ENCODE measurements around the gene DLGAP1. TPM values are rescaled to one million over a fixed set of nuclear protein-coding genes. Genes with fewer than 3 reads are reported as not detected.

The DLGAP1 gene
- total RNA-seq, 1 donor from 2014 or later, result 3.2 TPM

DNA sequence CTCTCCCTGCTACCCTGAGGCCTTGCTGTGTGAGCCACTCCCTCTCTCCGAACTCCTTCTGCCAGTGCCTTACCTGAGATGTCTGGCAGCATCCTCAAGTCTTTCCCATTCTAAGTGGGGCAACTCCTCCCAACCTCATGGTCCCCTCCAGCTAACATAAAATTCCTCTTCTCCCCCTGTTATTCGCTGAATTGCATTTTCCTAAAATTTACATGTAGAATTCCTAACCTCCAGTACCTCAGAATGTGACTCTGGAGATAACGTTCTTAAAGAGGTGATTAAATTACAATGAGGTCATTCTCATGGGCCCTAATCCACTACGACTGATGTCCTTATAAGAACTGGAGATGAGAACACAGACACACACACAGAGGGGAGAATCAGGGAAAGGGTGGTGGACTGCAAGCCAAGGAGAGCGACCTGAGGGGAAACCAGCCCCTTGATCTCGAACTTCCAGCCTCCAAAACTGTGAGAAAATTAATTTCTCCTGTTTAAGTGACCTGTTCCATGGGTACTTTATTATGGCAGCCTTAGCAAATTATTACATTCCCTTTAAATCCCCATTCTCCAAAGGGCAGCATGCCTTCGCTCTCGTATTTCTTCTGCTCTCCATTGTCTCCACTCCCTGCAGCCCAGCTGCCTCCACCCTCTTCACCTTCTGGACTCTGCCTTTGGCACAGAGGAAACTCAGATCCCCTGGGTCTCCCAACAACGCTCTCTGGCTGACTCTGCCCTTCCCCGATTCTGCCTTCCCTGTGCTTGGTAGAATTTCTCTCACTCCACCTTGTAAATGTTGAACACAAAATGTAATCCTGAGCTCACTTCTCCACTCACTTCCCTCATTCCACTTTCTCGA lies 934.6 kb downstream of the DLGAP1 start:
- Histone ChIP-seq H3K36me3 (no peaks in the 10 kb centered on the region), H3K4me1 (no peaks in the 10 kb centered on the region), H3K27me3 (no peaks in the 10 kb centered on the region), H3K27ac (no peak overlapping the region), H3K4me3 (no peak overlapping the region), H3K9me3 (peaks cover 7% of the 10 kb centered on the region)
- no peak for DNase-seq (ENCODE audit: extremely low spot score in 2 of 2)
- intact Hi-C loops (cut with DNase I), result no loop called here
- TF ChIP-seq, protein P1, sequence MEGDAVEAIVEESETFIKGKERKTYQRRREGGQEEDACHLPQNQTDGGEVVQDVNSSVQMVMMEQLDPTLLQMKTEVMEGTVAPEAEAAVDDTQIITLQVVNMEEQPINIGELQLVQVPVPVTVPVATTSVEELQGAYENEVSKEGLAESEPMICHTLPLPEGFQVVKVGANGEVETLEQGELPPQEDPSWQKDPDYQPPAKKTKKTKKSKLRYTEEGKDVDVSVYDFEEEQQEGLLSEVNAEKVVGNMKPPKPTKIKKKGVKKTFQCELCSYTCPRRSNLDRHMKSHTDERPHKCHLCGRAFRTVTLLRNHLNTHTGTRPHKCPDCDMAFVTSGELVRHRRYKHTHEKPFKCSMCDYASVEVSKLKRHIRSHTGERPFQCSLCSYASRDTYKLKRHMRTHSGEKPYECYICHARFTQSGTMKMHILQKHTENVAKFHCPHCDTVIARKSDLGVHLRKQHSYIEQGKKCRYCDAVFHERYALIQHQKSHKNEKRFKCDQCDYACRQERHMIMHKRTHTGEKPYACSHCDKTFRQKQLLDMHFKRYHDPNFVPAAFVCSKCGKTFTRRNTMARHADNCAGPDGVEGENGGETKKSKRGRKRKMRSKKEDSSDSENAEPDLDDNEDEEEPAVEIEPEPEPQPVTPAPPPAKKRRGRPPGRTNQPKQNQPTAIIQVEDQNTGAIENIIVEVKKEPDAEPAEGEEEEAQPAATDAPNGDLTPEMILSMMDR (IDR thresholded peaks at IDR 0.05), result no peak
- TF ChIP-seq POLR2A (IDR thresholded peaks at IDR 0.05), result no peak
- no peak for TF ChIP-seq POLR2AphosphoS5 (IDR thresholded peaks at IDR 0.05; ENCODE audit: insufficient read depth in 1 of 2, low read depth in 1 of 2)

DNA sequence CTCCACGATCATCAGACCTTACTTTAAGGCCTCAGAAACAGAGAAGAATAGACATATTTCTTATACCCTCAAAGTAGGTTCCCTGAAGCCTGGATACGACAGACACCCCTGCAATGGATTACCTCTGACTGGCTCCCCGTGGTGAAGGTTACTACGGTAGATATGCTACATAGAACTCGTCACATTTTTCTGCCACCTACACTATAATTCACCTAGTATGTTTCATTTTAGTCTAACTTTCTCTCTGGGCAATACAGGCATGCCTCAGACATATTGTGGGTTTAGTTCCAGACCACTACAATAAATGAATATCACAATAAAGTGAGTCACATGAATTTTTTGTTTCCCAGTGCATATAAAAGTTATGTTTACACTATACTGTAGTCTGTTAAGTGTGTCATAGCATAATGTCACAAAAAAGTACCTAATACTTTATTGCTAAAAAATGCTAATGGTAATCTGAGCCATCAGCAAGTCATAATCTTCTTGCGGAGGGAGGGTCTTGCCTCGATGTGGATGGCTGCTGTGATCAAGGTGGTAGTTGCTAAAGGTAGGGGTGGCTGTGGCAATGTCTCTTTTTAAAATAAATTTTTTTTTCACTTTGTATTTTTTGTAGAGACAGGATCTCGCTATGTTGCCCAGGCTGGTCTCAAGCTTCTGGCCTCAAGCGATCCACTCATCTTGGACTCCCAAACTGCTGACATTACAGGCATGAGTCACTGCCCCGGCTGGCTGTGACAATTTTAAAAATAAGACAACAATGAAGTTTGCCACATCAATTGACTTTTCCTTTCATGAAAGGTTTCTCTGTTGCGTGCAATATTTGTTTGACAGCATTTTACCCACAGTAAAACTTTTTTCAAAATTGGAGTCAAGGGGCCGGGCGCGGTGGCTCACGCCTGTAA lies 940.5 kb downstream of the DLGAP1 start:
- TF ChIP-seq POLR2AphosphoS5 (IDR thresholded peaks at IDR 0.05; ENCODE audit: insufficient read depth in 1 of 2, low read depth in 1 of 2), result no peak
- TF ChIP-seq, protein P1 (IDR thresholded peaks at IDR 0.05), result no peak
- no peak for TF ChIP-seq POLR2A (IDR thresholded peaks at IDR 0.05)
- no peak for DNase-seq (ENCODE audit: extremely low spot score in 2 of 2)
- no peak overlapping the region for H3K4me3 ChIP-seq
- no peaks in the 10 kb centered on the region for H3K9me3 ChIP-seq
- H3K4me1 ChIP-seq, result no peaks in the 10 kb centered on the region
- H3K36me3 ChIP-seq, result no peaks in the 10 kb centered on the region
- H3K27ac ChIP-seq, result no peak overlapping the region
- no peaks in the 10 kb centered on the region for H3K27me3 ChIP-seq
- intact Hi-C loops (cut with DNase I), result no loop called here

DNA sequence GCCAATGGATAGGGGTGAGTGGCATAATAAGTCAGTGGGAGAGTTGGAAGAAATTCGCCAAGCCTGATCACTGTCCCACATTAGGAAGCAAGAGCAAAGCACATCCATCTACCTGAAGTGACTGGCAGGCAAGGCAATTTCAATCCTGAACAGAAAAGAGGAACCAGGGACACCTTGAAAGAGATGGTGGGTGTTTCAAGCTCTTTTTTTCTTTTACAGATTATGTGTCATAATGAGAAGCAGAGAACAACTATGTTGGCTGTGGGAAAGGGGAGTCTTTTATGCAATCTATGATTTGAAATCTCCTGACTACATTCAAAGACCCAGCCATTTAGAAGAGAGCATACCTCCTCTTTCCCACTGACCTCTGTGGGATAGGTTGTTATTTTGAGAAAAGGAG lies 941.6 kb downstream of the DLGAP1 start:
- H3K4me1 ChIP-seq, result no peaks in the 10 kb centered on the region
- no peaks in the 10 kb centered on the region for H3K27me3 ChIP-seq
- TF ChIP-seq POLR2A (IDR thresholded peaks at IDR 0.05), result no peak
- TF ChIP-seq, protein P1 (IDR thresholded peaks at IDR 0.05), result no peak
- no peak for TF ChIP-seq POLR2AphosphoS5 (IDR thresholded peaks at IDR 0.05; ENCODE audit: insufficient read depth in 1 of 2, low read depth in 1 of 2)
- H3K4me3 ChIP-seq, result no peak overlapping the region
- no peak for DNase-seq (ENCODE audit: extremely low spot score in 2 of 2)
- intact Hi-C loops (cut with DNase I), result no loop called here
- H3K27ac ChIP-seq, result no peak overlapping the region
- no peaks in the 10 kb centered on the region for H3K9me3 ChIP-seq
- no peaks in the 10 kb centered on the region for H3K36me3 ChIP-seq

DNA sequence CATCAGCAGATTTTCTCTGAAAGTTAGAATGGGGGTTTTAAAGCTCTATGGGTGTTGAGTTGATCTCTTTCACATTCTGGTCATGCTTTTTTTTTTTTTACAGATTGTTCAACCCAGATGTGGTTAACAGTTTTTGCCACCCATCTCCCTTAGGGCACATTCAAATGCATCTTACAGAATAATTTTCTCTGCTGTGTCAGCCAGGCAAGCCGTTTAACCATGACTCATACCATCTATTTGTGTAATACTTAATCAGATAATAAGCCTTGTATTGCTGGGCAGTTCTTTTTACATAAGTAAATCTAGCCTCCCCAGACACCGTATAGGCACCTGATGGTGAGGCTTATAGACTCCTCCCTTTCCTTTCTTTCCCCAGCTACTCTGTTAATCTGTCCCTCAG lies 943.1 kb downstream of the DLGAP1 start:
- no peaks in the 10 kb centered on the region for H3K9me3 ChIP-seq
- intact Hi-C loops (cut with DNase I), result no loop called here
- H3K4me3 ChIP-seq, result no peak overlapping the region
- no peaks in the 10 kb centered on the region for H3K27me3 ChIP-seq
- H3K27ac ChIP-seq, result no peak overlapping the region
- H3K36me3 ChIP-seq, result no peaks in the 10 kb centered on the region
- H3K4me1 ChIP-seq, result no peaks in the 10 kb centered on the region
- TF ChIP-seq, protein P1 (IDR thresholded peaks at IDR 0.05), result no peak
- no peak for TF ChIP-seq POLR2AphosphoS5 (IDR thresholded peaks at IDR 0.05; ENCODE audit: insufficient read depth in 1 of 2, low read depth in 1 of 2)
- TF ChIP-seq POLR2A (IDR thresholded peaks at IDR 0.05), result no peak
- DNase-seq (ENCODE audit: extremely low spot score in 2 of 2), result no peak
